Measurements from ENCODE around the gene GRIK4. TPM values are rescaled to one million over a fixed set of nuclear protein-coding genes. Genes with fewer than 3 reads are reported as not detected.

GRIK4 gene
- total RNA-seq, 1 donor from 2014 or later: 2.2 TPM

GRCh38 chr11:120893440-120894201 is 382.1 kb downstream of the GRIK4 start:
- peaks cover 6% of the 10 kb centered on the region for H3K4me1 Mint-ChIP-seq
- no peaks in the 10 kb centered on the region for H3K9me3 Mint-ChIP-seq
- H3K27ac Mint-ChIP-seq: no peak overlapping the region
- DNase-seq (ENCODE audit: low spot score in 2 of 2, unreplicated experiment in 2 of 2): no peak
- H3K27me3 Mint-ChIP-seq (ENCODE audit: low read depth): peaks cover 27% of the 10 kb centered on the region
- TF ChIP-seq, protein P1, sequence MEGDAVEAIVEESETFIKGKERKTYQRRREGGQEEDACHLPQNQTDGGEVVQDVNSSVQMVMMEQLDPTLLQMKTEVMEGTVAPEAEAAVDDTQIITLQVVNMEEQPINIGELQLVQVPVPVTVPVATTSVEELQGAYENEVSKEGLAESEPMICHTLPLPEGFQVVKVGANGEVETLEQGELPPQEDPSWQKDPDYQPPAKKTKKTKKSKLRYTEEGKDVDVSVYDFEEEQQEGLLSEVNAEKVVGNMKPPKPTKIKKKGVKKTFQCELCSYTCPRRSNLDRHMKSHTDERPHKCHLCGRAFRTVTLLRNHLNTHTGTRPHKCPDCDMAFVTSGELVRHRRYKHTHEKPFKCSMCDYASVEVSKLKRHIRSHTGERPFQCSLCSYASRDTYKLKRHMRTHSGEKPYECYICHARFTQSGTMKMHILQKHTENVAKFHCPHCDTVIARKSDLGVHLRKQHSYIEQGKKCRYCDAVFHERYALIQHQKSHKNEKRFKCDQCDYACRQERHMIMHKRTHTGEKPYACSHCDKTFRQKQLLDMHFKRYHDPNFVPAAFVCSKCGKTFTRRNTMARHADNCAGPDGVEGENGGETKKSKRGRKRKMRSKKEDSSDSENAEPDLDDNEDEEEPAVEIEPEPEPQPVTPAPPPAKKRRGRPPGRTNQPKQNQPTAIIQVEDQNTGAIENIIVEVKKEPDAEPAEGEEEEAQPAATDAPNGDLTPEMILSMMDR (IDR thresholded peaks at IDR 0.05; ENCODE audit: unreplicated experiment): no peak
- no peaks in the 10 kb centered on the region for H3K36me3 Mint-ChIP-seq
- H3K4me3 Mint-ChIP-seq: no peak overlapping the region

- peaks cover 6% of the 10 kb centered on the region for H3K4me1 Mint-ChIP-seq
- TF ChIP-seq, protein P1 (IDR thresholded peaks at IDR 0.05; ENCODE audit: unreplicated experiment): no peak
- peaks cover 28% of the 10 kb centered on the region for H3K27me3 Mint-ChIP-seq (ENCODE audit: low read depth)
- no peak overlapping the region for H3K27ac Mint-ChIP-seq
- H3K4me3 Mint-ChIP-seq: no peak overlapping the region
- no peaks in the 10 kb centered on the region for H3K9me3 Mint-ChIP-seq
- no peaks in the 10 kb centered on the region for H3K36me3 Mint-ChIP-seq
- DNase-seq (ENCODE audit: low spot score in 2 of 2, unreplicated experiment in 2 of 2): no peak
These were observed 382.8 kb downstream of the GRIK4 start for GRCh38 chr11:120894202-120894985.

- Mint-ChIP-seq H3K27me3 (ENCODE audit: low read depth) (peaks cover 27% of the 10 kb centered on the region), H3K36me3 (no peaks in the 10 kb centered on the region), H3K4me3 (no peak overlapping the region), H3K4me1 (peaks cover 10% of the 10 kb centered on the region), H3K27ac (no peak overlapping the region), H3K9me3 (no peaks in the 10 kb centered on the region)
- DNase-seq (ENCODE audit: low spot score in 2 of 2, unreplicated experiment in 2 of 2): no peak
- TF ChIP-seq, protein P1 (IDR thresholded peaks at IDR 0.05; ENCODE audit: unreplicated experiment): no peak
These were observed 385.1 kb downstream of the GRIK4 start for GRCh38 chr11:120896687-120897086.

DNA sequence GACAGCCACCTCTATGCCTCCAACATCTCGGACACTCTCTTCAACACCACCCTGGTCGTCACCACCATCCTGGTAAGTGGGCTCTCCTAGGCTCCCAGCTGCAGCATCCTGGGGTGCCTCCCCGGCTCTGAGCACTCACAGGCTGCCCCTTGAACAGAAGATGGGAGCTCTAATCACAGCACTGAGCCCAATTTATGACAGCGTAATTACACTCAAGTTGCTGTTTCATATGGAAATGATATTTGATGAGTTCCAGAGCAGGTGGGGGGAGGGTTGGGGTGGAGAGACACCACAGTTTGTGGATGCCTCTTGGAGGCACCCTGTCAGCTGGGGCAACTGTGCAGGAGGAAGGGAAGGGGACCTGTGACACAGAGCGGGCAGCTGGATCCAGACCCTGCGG is 387.0 kb downstream of the GRIK4 start:
- peaks cover 10% of the 10 kb centered on the region for H3K4me1 Mint-ChIP-seq
- TF ChIP-seq, protein P1 (IDR thresholded peaks at IDR 0.05; ENCODE audit: unreplicated experiment): no peak
- peaks cover 21% of the 10 kb centered on the region for H3K27me3 Mint-ChIP-seq (ENCODE audit: low read depth)
- no peaks in the 10 kb centered on the region for H3K36me3 Mint-ChIP-seq
- no peak overlapping the region for H3K27ac Mint-ChIP-seq
- no peak overlapping the region for H3K4me3 Mint-ChIP-seq
- no peak for DNase-seq (ENCODE audit: low spot score in 2 of 2, unreplicated experiment in 2 of 2)
- no peaks in the 10 kb centered on the region for H3K9me3 Mint-ChIP-seq

GRCh38 chr11:120899720-120900119 is 388.2 kb downstream of the GRIK4 start:
- TF ChIP-seq, protein P1 (IDR thresholded peaks at IDR 0.05; ENCODE audit: unreplicated experiment): no peak
- peaks cover 14% of the 10 kb centered on the region for H3K27me3 Mint-ChIP-seq (ENCODE audit: low read depth)
- H3K4me3 Mint-ChIP-seq: no peak overlapping the region
- H3K4me1 Mint-ChIP-seq: peaks cover 10% of the 10 kb centered on the region
- H3K9me3 Mint-ChIP-seq: no peaks in the 10 kb centered on the region
- H3K36me3 Mint-ChIP-seq: no peaks in the 10 kb centered on the region
- H3K27ac Mint-ChIP-seq: no peak overlapping the region
- no peak for DNase-seq (ENCODE audit: low spot score in 2 of 2, unreplicated experiment in 2 of 2)

All from mesothelial cell of epicardium (in vitro differentiated cells).